ENCODE results near the gene SYTL5.

Gene SYTL5

DNA sequence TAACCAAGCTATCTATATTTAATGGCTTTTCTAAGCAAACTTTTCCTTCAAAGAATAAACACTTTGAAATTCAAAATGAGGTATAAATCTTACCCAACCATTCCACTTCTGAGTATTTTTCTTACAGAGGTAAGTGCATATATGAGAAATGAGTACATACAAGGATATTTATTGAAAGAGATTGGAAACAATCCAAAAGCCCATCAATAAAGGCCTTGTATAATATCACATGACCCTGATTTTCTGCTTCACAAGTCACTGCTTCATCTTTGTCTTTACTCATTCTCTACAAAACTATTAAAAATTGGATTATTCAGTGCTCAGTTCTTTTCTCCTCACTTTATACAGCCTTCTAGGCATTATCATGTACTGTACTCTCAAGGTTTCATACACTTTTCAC lies 123.0 kb downstream of the SYTL5 start:
- no peak overlapping the region for H3K27ac ChIP-seq
- POLR2A ChIA-PET (ENCODE audit: low non-redundant PET) = no interaction called here
- TF ChIP-seq, protein P1, sequence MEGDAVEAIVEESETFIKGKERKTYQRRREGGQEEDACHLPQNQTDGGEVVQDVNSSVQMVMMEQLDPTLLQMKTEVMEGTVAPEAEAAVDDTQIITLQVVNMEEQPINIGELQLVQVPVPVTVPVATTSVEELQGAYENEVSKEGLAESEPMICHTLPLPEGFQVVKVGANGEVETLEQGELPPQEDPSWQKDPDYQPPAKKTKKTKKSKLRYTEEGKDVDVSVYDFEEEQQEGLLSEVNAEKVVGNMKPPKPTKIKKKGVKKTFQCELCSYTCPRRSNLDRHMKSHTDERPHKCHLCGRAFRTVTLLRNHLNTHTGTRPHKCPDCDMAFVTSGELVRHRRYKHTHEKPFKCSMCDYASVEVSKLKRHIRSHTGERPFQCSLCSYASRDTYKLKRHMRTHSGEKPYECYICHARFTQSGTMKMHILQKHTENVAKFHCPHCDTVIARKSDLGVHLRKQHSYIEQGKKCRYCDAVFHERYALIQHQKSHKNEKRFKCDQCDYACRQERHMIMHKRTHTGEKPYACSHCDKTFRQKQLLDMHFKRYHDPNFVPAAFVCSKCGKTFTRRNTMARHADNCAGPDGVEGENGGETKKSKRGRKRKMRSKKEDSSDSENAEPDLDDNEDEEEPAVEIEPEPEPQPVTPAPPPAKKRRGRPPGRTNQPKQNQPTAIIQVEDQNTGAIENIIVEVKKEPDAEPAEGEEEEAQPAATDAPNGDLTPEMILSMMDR (conservative IDR thresholded peaks at IDR 0.05; ENCODE audit: low read depth) = no peak
- CTCF ChIA-PET = no interaction called here
- DNase-seq (ENCODE audit: low spot score) = no peak

DNA sequence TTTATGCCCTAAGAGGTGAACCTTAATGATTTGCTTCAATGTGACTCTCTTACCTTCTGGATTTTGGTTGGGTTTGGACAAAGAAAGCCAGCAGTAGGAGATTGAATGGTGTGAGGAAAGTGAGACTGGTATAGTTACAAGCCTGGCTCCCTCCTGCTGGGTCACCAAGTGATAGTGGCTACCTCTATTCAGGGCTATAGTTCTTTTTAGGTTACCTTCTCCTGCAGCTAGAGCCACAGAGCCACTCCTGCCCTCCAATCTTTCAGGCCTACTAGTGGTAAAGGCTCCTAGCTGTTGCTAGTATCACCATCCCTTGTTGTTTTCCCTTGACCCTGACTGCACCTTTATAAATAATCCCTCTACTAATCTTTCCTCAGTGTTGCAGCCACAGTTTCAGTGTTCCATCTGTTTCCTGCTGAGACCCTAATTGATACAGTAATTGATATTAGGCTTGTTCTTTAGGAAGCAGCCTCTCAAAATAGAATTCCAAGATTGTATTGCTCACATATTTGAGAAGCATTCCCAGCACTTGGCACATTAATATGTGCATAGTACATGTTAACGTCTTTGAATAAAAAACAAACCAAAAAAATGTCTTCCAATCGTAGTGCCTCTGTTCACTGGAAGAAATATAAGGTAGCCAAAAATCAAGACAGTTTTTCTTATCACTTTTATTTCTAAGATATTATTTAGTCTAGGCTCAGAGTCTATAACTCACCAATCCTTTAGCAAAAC lies 132.0 kb downstream of the SYTL5 start:
- TF ChIP-seq, protein P1 (conservative IDR thresholded peaks at IDR 0.05; ENCODE audit: low read depth) = no peak
- CTCF ChIA-PET = no interaction called here

DNA sequence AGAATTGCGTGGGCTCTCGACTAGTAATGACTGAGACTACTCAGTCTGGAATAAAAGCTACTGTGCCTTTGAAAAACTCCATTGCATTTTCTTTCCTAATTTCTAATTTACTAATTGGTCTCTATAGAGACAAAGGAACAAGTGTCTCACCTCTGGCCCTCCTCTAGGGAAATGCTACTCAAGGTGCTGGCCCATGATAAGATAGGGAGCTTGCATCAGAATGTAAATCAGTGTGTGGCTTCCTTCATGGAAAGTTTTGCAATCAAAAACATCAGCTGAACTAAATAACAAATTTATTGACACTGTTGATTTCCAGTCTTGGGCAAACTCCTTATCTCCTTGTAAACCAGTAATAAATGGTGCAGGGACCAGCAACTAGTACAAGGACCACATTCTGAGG lies 132.5 kb downstream of the SYTL5 start:
- no peak overlapping the region for H3K27ac ChIP-seq
- TF ChIP-seq, protein P1 (conservative IDR thresholded peaks at IDR 0.05; ENCODE audit: low read depth) = no peak
- no peak for DNase-seq (ENCODE audit: low spot score)
- ChIA-PET CTCF (no interaction called here), POLR2A (ENCODE audit: low non-redundant PET) (no interaction called here)

More for the DNA sequence above, 132.0 kb downstream of the SYTL5 start:
- POLR2A ChIA-PET (ENCODE audit: low non-redundant PET) = no interaction called here
- DNase-seq (ENCODE audit: low spot score) = no peak
- no peak overlapping the region for H3K27ac ChIP-seq

DNA sequence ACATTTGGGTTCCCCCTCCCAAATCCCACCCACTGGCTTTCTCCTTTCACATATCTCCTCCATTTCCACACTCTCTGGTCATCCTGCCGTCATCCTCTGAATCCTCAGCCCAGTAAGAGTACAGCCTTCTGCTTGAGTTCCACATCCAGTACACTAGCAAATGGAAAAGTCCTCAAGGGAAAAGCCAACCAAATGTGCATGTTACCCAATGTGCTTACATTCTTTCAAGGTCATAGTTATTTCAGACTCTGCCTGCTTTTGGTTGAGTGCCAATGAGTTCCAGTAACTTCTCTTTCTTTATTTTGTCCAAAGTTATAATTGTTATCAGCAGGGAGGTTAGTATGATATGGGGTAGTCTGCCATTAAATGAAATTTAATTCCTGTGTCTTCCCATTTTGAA lies 136.3 kb downstream of the SYTL5 start:
- TF ChIP-seq, protein P1 (conservative IDR thresholded peaks at IDR 0.05; ENCODE audit: low read depth) = no peak
- ChIA-PET CTCF (no interaction called here), POLR2A (ENCODE audit: low non-redundant PET) (no interaction called here)
- no peak overlapping the region for H3K27ac ChIP-seq
- no peak for DNase-seq (ENCODE audit: low spot score)

DNA sequence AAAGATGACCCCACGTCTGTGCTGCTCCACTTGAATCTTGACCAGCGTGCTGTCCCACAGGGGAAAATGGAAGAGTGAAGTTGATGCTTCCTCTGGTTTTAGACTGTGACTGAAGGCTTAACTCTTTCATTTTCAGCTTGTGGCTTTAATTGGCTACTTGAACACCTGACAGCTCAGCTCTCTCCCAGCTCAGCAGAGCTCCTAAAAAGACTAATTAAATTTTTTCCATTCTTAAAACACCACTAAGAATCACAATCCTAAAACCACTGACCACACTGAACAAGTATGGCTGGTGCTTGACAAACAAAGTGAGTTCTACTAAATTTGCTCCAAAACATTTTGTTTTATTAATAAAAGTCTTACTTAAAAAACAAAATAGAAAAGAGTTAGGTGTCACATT lies 142.7 kb downstream of the SYTL5 start:
- DNase-seq (ENCODE audit: low spot score) = no peak
- H3K27ac ChIP-seq = no peak overlapping the region
- CTCF ChIA-PET = no interaction called here
- TF ChIP-seq, protein P1 (conservative IDR thresholded peaks at IDR 0.05; ENCODE audit: low read depth) = no peak
- POLR2A ChIA-PET (ENCODE audit: low non-redundant PET) = no interaction called here

DNA sequence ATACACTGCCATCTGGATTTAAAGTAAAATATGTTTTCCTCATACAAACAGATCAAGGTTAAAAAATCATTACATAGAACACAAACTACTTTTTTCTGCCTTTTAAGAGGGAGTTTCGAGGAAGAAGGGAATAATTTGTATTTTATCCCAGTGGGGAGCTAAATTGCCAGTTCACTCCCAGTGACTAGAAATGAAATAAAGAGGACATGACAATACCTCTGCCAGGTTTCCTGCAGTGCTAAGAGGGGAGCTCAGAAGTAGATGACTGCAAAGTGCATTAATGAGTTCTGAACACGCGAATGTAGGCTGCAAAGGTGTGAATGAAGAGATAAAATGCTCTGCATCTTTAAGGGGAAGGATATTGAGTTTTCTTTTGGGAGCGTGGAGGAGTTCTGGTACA lies 144.6 kb downstream of the SYTL5 start:
- H3K27ac ChIP-seq = no peak overlapping the region
- DNase-seq (ENCODE audit: low spot score) = no peak
- POLR2A ChIA-PET (ENCODE audit: low non-redundant PET) = no interaction called here
- CTCF ChIA-PET = interaction anchor here (0.6 kb wide), 1 partner anchor 105 kb away, joined by 3 read pairs; no protein-coding TSS in a partner anchor
- TF ChIP-seq, protein P1 (conservative IDR thresholded peaks at IDR 0.05; ENCODE audit: low read depth) = no peak
